Measurements from ENCODE around the gene GLRA1.
"Not testable (repeated sequence)": the region's sequence is repeated elsewhere in the genome, so short reads cannot be mapped to it uniquely, and the experiment has no call there.

The GLRA1 gene

GRCh38 chr5:151899399-151899798, 25.3 kb downstream of the GLRA1 start:
- no peak overlapping the region for H3K27ac ChIP-seq
- H3K4me3 ChIP-seq = no peak overlapping the region
- no peak for DNase-seq (ENCODE audit: low read depth, low spot score)
- H3K36me3 ChIP-seq (ENCODE audit: insufficient read depth, low read length) = no peaks in the 10 kb centered on the region
- H3K9me3 ChIP-seq (ENCODE audit: low read depth, low read length) = no peaks in the 10 kb centered on the region
- no peak overlapping the region for H3K9ac ChIP-seq (ENCODE audit: insufficient read length)
- TF ChIP-seq POLR2AphosphoS5 (IDR thresholded peaks at IDR 0.05; ENCODE audit: borderline replicate concordance, low read depth, low read length) (no peak), FOXP2 (optimal IDR thresholded peaks at IDR 0.05; ENCODE audit: control extremely low read depth, extremely low read length, insufficient read depth) (no peak), EZH2 (IDR thresholded peaks at IDR 0.05) (no peak)

- Histone ChIP-seq H3K9me3 (ENCODE audit: low read depth, low read length) (no peaks in the 10 kb centered on the region), H3K9ac (ENCODE audit: insufficient read length) (no peak overlapping the region), H3K27ac (no peak overlapping the region), H3K4me3 (no peak overlapping the region), H3K36me3 (ENCODE audit: insufficient read depth, low read length) (no peaks in the 10 kb centered on the region)
- no peak for DNase-seq (ENCODE audit: low read depth, low spot score)
- TF ChIP-seq POLR2AphosphoS5 (IDR thresholded peaks at IDR 0.05; ENCODE audit: borderline replicate concordance, low read depth, low read length) = no peak
- no peak for TF ChIP-seq EZH2 (IDR thresholded peaks at IDR 0.05)
- TF ChIP-seq FOXP2 (optimal IDR thresholded peaks at IDR 0.05; ENCODE audit: control extremely low read depth, extremely low read length, insufficient read depth) = no peak
Observed at GRCh38 chr5:151897896-151898295, 26.8 kb downstream of the GLRA1 start.

GRCh38 chr5:151897020-151897552, 27.6 kb downstream of the GLRA1 start:
- Histone ChIP-seq H3K4me3 (no peak overlapping the region), H3K36me3 (ENCODE audit: insufficient read depth, low read length) (no peaks in the 10 kb centered on the region), H3K9me3 (ENCODE audit: low read depth, low read length) (no peaks in the 10 kb centered on the region), H3K9ac (ENCODE audit: insufficient read length) (no peak overlapping the region), H3K27ac (no peak overlapping the region)
- no peak for DNase-seq (ENCODE audit: low read depth, low spot score)
- no peak for TF ChIP-seq EZH2 (IDR thresholded peaks at IDR 0.05)
- TF ChIP-seq POLR2AphosphoS5 (IDR thresholded peaks at IDR 0.05; ENCODE audit: borderline replicate concordance, low read depth, low read length) = no peak
- no peak for TF ChIP-seq FOXP2 (optimal IDR thresholded peaks at IDR 0.05; ENCODE audit: control extremely low read depth, extremely low read length, insufficient read depth)

GRCh38 chr5:151896031-151896691, 28.5 kb downstream of the GLRA1 start:
- Histone ChIP-seq H3K9ac (ENCODE audit: insufficient read length) (no peak overlapping the region), H3K9me3 (ENCODE audit: low read depth, low read length) (no peaks in the 10 kb centered on the region), H3K36me3 (ENCODE audit: insufficient read depth, low read length) (no peaks in the 10 kb centered on the region), H3K27ac (no peak overlapping the region), H3K4me3 (no peak overlapping the region)
- TF ChIP-seq POLR2AphosphoS5 (IDR thresholded peaks at IDR 0.05; ENCODE audit: borderline replicate concordance, low read depth, low read length) (no peak), FOXP2 (optimal IDR thresholded peaks at IDR 0.05; ENCODE audit: control extremely low read depth, extremely low read length, insufficient read depth) (no peak), EZH2 (IDR thresholded peaks at IDR 0.05) (no peak)
- no peak for DNase-seq (ENCODE audit: low read depth, low spot score)

GRCh38 chr5:151895660-151896030, 29.0 kb downstream of the GLRA1 start:
- DNase-seq (ENCODE audit: low read depth, low spot score) = no peak
- Histone ChIP-seq H3K4me3 (no peak overlapping the region), H3K27ac (no peak overlapping the region), H3K9ac (ENCODE audit: insufficient read length) (no peak overlapping the region), H3K36me3 (ENCODE audit: insufficient read depth, low read length) (no peaks in the 10 kb centered on the region), H3K9me3 (ENCODE audit: low read depth, low read length) (no peaks in the 10 kb centered on the region)
- no peak for TF ChIP-seq EZH2 (IDR thresholded peaks at IDR 0.05)
- no peak for TF ChIP-seq POLR2AphosphoS5 (IDR thresholded peaks at IDR 0.05; ENCODE audit: borderline replicate concordance, low read depth, low read length)
- TF ChIP-seq FOXP2 (optimal IDR thresholded peaks at IDR 0.05; ENCODE audit: control extremely low read depth, extremely low read length, insufficient read depth) = no peak

GRCh38 chr5:151893485-151893884, 31.2 kb downstream of the GLRA1 start:
- not testable (repeated sequence) for H3K4me3 ChIP-seq; H3K9me3 ChIP-seq (ENCODE audit: low read depth, low read length); H3K27ac ChIP-seq; H3K9ac ChIP-seq (ENCODE audit: insufficient read length); DNase-seq (ENCODE audit: low read depth, low spot score); H3K36me3 ChIP-seq (ENCODE audit: insufficient read depth, low read length)

- Histone ChIP-seq H3K9me3 (ENCODE audit: low read depth, low read length) (no peaks in the 10 kb centered on the region), H3K27ac (no peak overlapping the region), H3K9ac (ENCODE audit: insufficient read length) (no peak overlapping the region), H3K4me3 (no peak overlapping the region), H3K36me3 (ENCODE audit: insufficient read depth, low read length) (no peaks in the 10 kb centered on the region)
- DNase-seq (ENCODE audit: low read depth, low spot score) = no peak
- TF ChIP-seq FOXP2 (optimal IDR thresholded peaks at IDR 0.05; ENCODE audit: control extremely low read depth, extremely low read length, insufficient read depth) (no peak), EZH2 (IDR thresholded peaks at IDR 0.05) (no peak)
Observed at GRCh38 chr5:151892393-151892792, 32.3 kb downstream of the GLRA1 start.

GRCh38 chr5:151890299-151890698, 34.4 kb downstream of the GLRA1 start:
- H3K36me3 ChIP-seq (ENCODE audit: insufficient read depth, low read length) = no peaks in the 10 kb centered on the region
- no peak for DNase-seq (ENCODE audit: low read depth, low spot score)
- no peaks in the 10 kb centered on the region for H3K9me3 ChIP-seq (ENCODE audit: low read depth, low read length)
- no peak overlapping the region for H3K4me3 ChIP-seq
- no peak overlapping the region for H3K9ac ChIP-seq (ENCODE audit: insufficient read length)
- no peak overlapping the region for H3K27ac ChIP-seq
- TF ChIP-seq POLR2AphosphoS5 (IDR thresholded peaks at IDR 0.05; ENCODE audit: borderline replicate concordance, low read depth, low read length) (no peak), FOXP2 (optimal IDR thresholded peaks at IDR 0.05; ENCODE audit: control extremely low read depth, extremely low read length, insufficient read depth) (no peak), EZH2 (IDR thresholded peaks at IDR 0.05) (no peak)

GRCh38 chr5:151889614-151890013, 35.0 kb downstream of the GLRA1 start:
- no peaks in the 10 kb centered on the region for H3K9me3 ChIP-seq (ENCODE audit: low read depth, low read length)
- no peak for DNase-seq (ENCODE audit: low read depth, low spot score)
- H3K4me3 ChIP-seq = no peak overlapping the region
- H3K36me3 ChIP-seq (ENCODE audit: insufficient read depth, low read length) = no peaks in the 10 kb centered on the region
- TF ChIP-seq EZH2 (IDR thresholded peaks at IDR 0.05) (no peak), POLR2AphosphoS5 (IDR thresholded peaks at IDR 0.05; ENCODE audit: borderline replicate concordance, low read depth, low read length) (no peak), FOXP2 (optimal IDR thresholded peaks at IDR 0.05; ENCODE audit: control extremely low read depth, extremely low read length, insufficient read depth) (no peak)
- no peak overlapping the region for H3K27ac ChIP-seq
- no peak overlapping the region for H3K9ac ChIP-seq (ENCODE audit: insufficient read length)

All from SK-N-MC (cell line).